ENCODE data around the gene GSPT1. TPM values are rescaled to one million over a fixed set of nuclear protein-coding genes. Genes with fewer than 3 reads are reported as not detected.

GSPT1 gene
- total and polyA plus RNA-seq, 9 of the 15 experiments (the other 6 are each of a cell fraction or from before 2014, with no cell fraction given), result 63.8 to 269 (median 148) TPM

- TF ChIP-seq RREB1 (CRISPR knock-in tag; IDR thresholded peaks at IDR 0.05) (0 out of 2 replicates have a peak, but pooled peaks have one; percentile 65), BRD4 (IDR thresholded peaks at IDR 0.05) (peak; percentile 82; the same call in 1 of the 2 replicates), HBP1 (CRISPR knock-in tag; IDR thresholded peaks at IDR 0.05) (no peak), MCM5 (IDR thresholded peaks at IDR 0.05; ENCODE audit: low read depth) (no peak), IRF9 (tag; IDR thresholded peaks at IDR 0.05) (no peak), ZNF639 (CRISPR knock-in tag; conservative IDR thresholded peaks at IDR 0.05 in 1 of 2, IDR thresholded peaks at IDR 0.05 in 1 of 2) (peak in 1 of 2 experiments; percentile 54; a peak in 2 of 4 replicates), ZNF75A (CRISPR knock-in tag; IDR thresholded peaks at IDR 0.05) (no peak), E2F6 (IDR thresholded peaks at IDR 0.05; ENCODE audit: borderline replicate concordance in 1 of 2, extremely low read depth in 1 of 2, insufficient read depth in 1 of 2, insufficient read length in 1 of 2, low read depth in 1 of 2, low read length in 1 of 2, poor library complexity in 1 of 2, severe bottlenecking in 1 of 2) (peak in 1 of 2 experiments; percentile 17), TFAP4 (CRISPR knock-in tag; IDR thresholded peaks at IDR 0.05; ENCODE audit: borderline replicate concordance) (peak; percentile 90), ATF2 (CRISPR knock-in tag; IDR thresholded peaks at IDR 0.05) (no peak), EP400 (IDR thresholded peaks at IDR 0.05) (peak; percentile 100)
These were observed 64.3 kb downstream of the GSPT1 start, which contains the start of gene RSL1D1 (continued) for GRCh38 chr16:11851294-11852091.

Data from K562 (cell line).